H9 (cell line): ENCODE measurements around the gene GNAO1. TPM values are rescaled to one million over a fixed set of nuclear protein-coding genes. Genes with fewer than 3 reads are reported as not detected.

Source experiments
- DNase-seq: peaks from one replicate; pipeline ENCODE4 v3.0.0-alpha.2; 2017
- H2AFZ ChIP-seq: one replicate; pipeline ENCODE4 v1.6.1; 2013; ENCODE audit warnings: mild to moderate bottlenecking, low read length, control low read depth, moderate library complexity
- H2AK5ac ChIP-seq: 2 replicates; pipeline ENCODE4 v1.6.1; 2013; ENCODE audit warnings: low read length, control low read depth, mixed read lengths; ENCODE audit not compliant: insufficient read length
- H2BK120ac ChIP-seq: one replicate; pipeline ENCODE4 v1.6.1; 2013; ENCODE audit warnings: low read depth, mild to moderate bottlenecking, low read length, control low read depth, inconsistent platforms; ENCODE audit not compliant: poor library complexity, severe bottlenecking
- H2BK12ac ChIP-seq: 2 replicates; pipeline ENCODE4 v1.6.1; 2013; ENCODE audit warnings: low read length, control low read depth, mixed read lengths, low read depth; ENCODE audit not compliant: insufficient read length
- H2BK15ac ChIP-seq: 2 replicates; pipeline ENCODE4 v1.6.1; 2013; ENCODE audit warnings: low read depth, low read length, control low read depth
- H2BK20ac ChIP-seq: one replicate; pipeline ENCODE4 v1.6.1; 2013; ENCODE audit warnings: low read depth, mild to moderate bottlenecking, low read length, control low read depth, inconsistent platforms; ENCODE audit not compliant: poor library complexity, severe bottlenecking
- H2BK5ac ChIP-seq: 2 replicates; pipeline ENCODE4 v1.6.1; 2013; ENCODE audit warnings: low read length, control low read depth, mixed read lengths; ENCODE audit not compliant: insufficient read length
- H3K14ac ChIP-seq: 2 replicates; pipeline ENCODE4 v1.6.1; 2013; ENCODE audit warnings: low read length, control low read depth; ENCODE audit not compliant: insufficient read depth
- H3K18ac ChIP-seq: 2 replicates; pipeline ENCODE4 v1.6.1; 2013; ENCODE audit warnings: low read depth, mild to moderate bottlenecking, mixed read lengths, low read length, control low read depth; ENCODE audit not compliant: insufficient read length
- H3K23ac ChIP-seq: 2 replicates; pipeline ENCODE4 v1.6.1; 2013; ENCODE audit warnings: low read length, control low read depth, mixed read lengths, low read depth; ENCODE audit not compliant: insufficient read length
- H3K23me2 ChIP-seq: 2 replicates; pipeline ENCODE4 v1.6.1; 2013; ENCODE audit warnings: low read depth, mild to moderate bottlenecking, mixed read lengths, low read length, control low read depth; ENCODE audit not compliant: insufficient read length, poor library complexity, severe bottlenecking
- H3K27ac ChIP-seq: 2 replicates; pipeline ENCODE4 v1.5.1; 2013; ENCODE audit warnings: low read length, control low read depth, mixed read lengths, low read depth; ENCODE audit not compliant: insufficient read length
- H3K27me3 ChIP-seq: 2 replicates; pipeline ENCODE4 v1.6.1; 2013; ENCODE audit warnings: low read length, control low read depth, inconsistent platforms; ENCODE audit not compliant: insufficient read depth
- H3K4ac ChIP-seq: 2 replicates; pipeline ENCODE4 v1.6.1; 2013; ENCODE audit warnings: low read depth, mild to moderate bottlenecking, control low read depth, inconsistent platforms, low read length, moderate library complexity
- H3K4me1 ChIP-seq: 2 replicates; pipeline ENCODE4 v1.6.1; 2013; ENCODE audit warnings: low read length, control low read depth, inconsistent platforms; ENCODE audit not compliant: insufficient read depth
- H3K4me2 ChIP-seq: 2 replicates; pipeline ENCODE4 v1.6.1; 2013; ENCODE audit warnings: low read length, control low read depth, mixed read lengths; ENCODE audit not compliant: insufficient read length, insufficient read depth
- H3K56ac ChIP-seq: 2 replicates; pipeline ENCODE4 v1.6.1; 2013; ENCODE audit warnings: low read depth, mild to moderate bottlenecking, mixed read lengths, low read length, control low read depth; ENCODE audit not compliant: insufficient read length
- H3K79me1 ChIP-seq: 2 replicates; pipeline ENCODE4 v1.6.1; 2013; ENCODE audit warnings: low read depth, mild to moderate bottlenecking, moderate library complexity, low read length, control low read depth, inconsistent platforms; ENCODE audit not compliant: insufficient read depth, poor library complexity, severe bottlenecking
- H3K79me2 ChIP-seq: 2 replicates; pipeline ENCODE4 v1.6.1; 2013; ENCODE audit warnings: low read length, control low read depth, inconsistent platforms; ENCODE audit not compliant: insufficient read depth
- H3K9ac ChIP-seq: 2 replicates; pipeline ENCODE4 v1.6.1; 2013; ENCODE audit warnings: low read length, control low read depth, mixed read lengths; ENCODE audit not compliant: insufficient read length; ENCODE audit errors: extremely low read depth
- H3K9me3 ChIP-seq: one replicate; pipeline ENCODE4 v1.6.1; 2013; ENCODE audit warnings: low read depth, low read length, inconsistent platforms; ENCODE audit not compliant: control insufficient read depth
- H3T11ph ChIP-seq: one replicate; pipeline ENCODE4 v1.6.1; 2013; ENCODE audit warnings: mild to moderate bottlenecking, low read length, control low read depth, inconsistent platforms
- H4K20me1 ChIP-seq: one replicate; pipeline ENCODE4 v1.6.1; 2013; ENCODE audit not compliant: control insufficient read depth, insufficient read length, insufficient read depth
- H4K5ac ChIP-seq: 2 replicates; pipeline ENCODE4 v1.6.1; 2013; ENCODE audit warnings: low read depth, mild to moderate bottlenecking, mixed read lengths, low read length, control low read depth; ENCODE audit not compliant: insufficient read length
- H4K8ac ChIP-seq: replicated peaks from 2 replicates; pipeline ENCODE4 v1.6.1; 2013; ENCODE audit warnings: low read length, control low read depth, mixed read lengths, low read depth; ENCODE audit not compliant: insufficient read length
- H4K91ac ChIP-seq: 2 replicates; pipeline ENCODE4 v1.6.1; 2013; ENCODE audit warnings: low read depth, mild to moderate bottlenecking, moderate library complexity, mixed read lengths, low read length, control low read depth; ENCODE audit not compliant: insufficient read length
- H3K27ac Mint-ChIP-seq, 3 experiments: 2 replicates in 2 of 3; 3 replicates in 1 of 3; pipeline ENCODE4 v1.8.0; 2020 to 2021; ENCODE audit warnings: mixed read lengths in 3 of 3, mild to moderate bottlenecking in 1 of 3, moderate library complexity in 1 of 3
- H3K27me3 Mint-ChIP-seq: 2 replicates; pipeline ENCODE4 v1.8.0; 2021; ENCODE audit warnings: low read depth, mild to moderate bottlenecking, moderate library complexity, mixed read lengths
- H3K36me3 Mint-ChIP-seq, 3 experiments: 2 replicates in 2 of 3; 3 replicates in 1 of 3; pipeline ENCODE4 v1.8.0; 2020 to 2021; ENCODE audit warnings: low read depth in 3 of 3, mixed read lengths in 3 of 3; ENCODE audit not compliant: insufficient read depth in 1 of 3
- H3K4me1 Mint-ChIP-seq, 2 experiments: 2 replicates each; pipeline ENCODE4 v1.8.0; 2020; ENCODE audit warnings: mixed read lengths in 2 of 2
- H3K4me3 Mint-ChIP-seq, 2 experiments: 2 replicates in 1 of 2; 3 replicates in 1 of 2; pipeline ENCODE4 v1.8.0; 2020 to 2021; ENCODE audit warnings: mild to moderate bottlenecking in 2 of 2, mixed read lengths in 2 of 2, moderate library complexity in 1 of 2
- H3K9me3 Mint-ChIP-seq, 2 experiments: 2 replicates in 1 of 2; 3 replicates in 1 of 2; pipeline ENCODE4 v1.8.0; 2020; ENCODE audit warnings: mild to moderate bottlenecking in 2 of 2, mixed read lengths in 2 of 2, moderate library complexity in 1 of 2
- CTCF ChIP-seq: fragments of 200-600 bp; sonication (generic); conservative IDR thresholded peaks from 3 replicates; pipeline ENCODE4 v1.8.0; 2021; ENCODE audit warnings: antibody characterized with exemption, mild to moderate bottlenecking
- WGBS: extraction: QIAGEN DNeasy Blood & Tissue Kit; methylation state at CpG from one replicate; pipeline ENCODE4 v1.1.7; 2013; ENCODE audit warnings: missing lambda C conversion rate, low lambda C conversion rate, mixed read lengths; ENCODE audit not compliant: insufficient read length; ENCODE audit errors: extremely low coverage; 5-methylcytosine and 5-hydroxymethylcytosine counted together
- total RNA-seq: library from RNA; stranded (reverse); gene quantifications from 2 replicates; pipeline ENCODE4 v1.2.1, GENCODE V29; 2021

GNAO1 gene
- total RNA-seq, 1 experiment from 2014 or later, result 16.9 TPM

DNA sequence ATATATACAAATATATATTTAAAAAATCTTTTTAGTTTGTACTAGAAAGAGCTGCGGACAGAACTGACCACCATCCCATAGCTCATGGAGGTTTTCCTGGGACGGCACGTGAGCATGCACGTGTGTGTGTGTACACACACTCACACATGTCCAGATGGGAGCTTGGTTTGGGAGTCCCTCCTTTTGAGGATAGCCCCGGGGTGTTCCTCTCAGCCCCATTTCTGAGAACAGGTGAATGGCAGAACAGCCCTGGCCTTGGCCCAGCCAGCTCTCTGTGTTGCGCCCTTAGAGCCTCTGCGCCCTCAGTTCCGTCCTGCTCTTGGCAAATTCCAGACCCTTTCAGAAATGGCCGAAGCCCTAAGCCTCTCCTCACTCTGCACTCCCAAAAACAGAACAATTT, 163.9 kb downstream of the GNAO1 start:
- Histone ChIP-seq H3K23ac (no peak overlapping the region), H2BK20ac (no peak overlapping the region), H3T11ph (no peak overlapping the region), H3K79me2 (no peaks in the 10 kb centered on the region), H4K20me1 (no peaks in the 10 kb centered on the region), H3K9me3 (no peaks in the 10 kb centered on the region), H2AFZ (no peak overlapping the region), H4K91ac (no peak overlapping the region), H3K9ac (no peak overlapping the region), H3K23me2 (no peaks in the 10 kb centered on the region), H3K79me1 (no peaks in the 10 kb centered on the region), H3K14ac (no peak overlapping the region), H2AK5ac (no peak overlapping the region), H2BK12ac (no peak overlapping the region), H3K4ac (no peak overlapping the region), H4K5ac (no peak overlapping the region), H4K8ac (no peak overlapping the region), H2BK15ac (no peak overlapping the region), H3K27me3 (no peaks in the 10 kb centered on the region), H3K56ac (no peak overlapping the region), H2BK120ac (no peak overlapping the region), H2BK5ac (no peak overlapping the region), H3K18ac (no peak overlapping the region), H3K27ac (no peak overlapping the region), H3K4me2 (no peak overlapping the region), H3K4me1 (no peaks in the 10 kb centered on the region; the same call in 1 of the 2 replicates)
- H3K27me3 Mint-ChIP-seq, result no peaks in the 10 kb centered on the region; the same call in none of the 2 replicates
- no peak for TF ChIP-seq CTCF
- H3K36me3 Mint-ChIP-seq, result no peaks in the 10 kb centered on the region; a peak in 1 of 7 replicates
- WGBS, result no CpG with 5 or more reads among the region's 9 CpGs
- H3K4me1 Mint-ChIP-seq, result peaks cover 26 to 41% of the 10 kb centered on the region in 2 experiments
- H3K27ac Mint-ChIP-seq, result no peak overlapping the region
- DNase-seq, result no peak
- no peaks in the 10 kb centered on the region for H3K9me3 Mint-ChIP-seq
- H3K4me3 Mint-ChIP-seq, result no peak overlapping the region
